GM11168 (cell line): ENCODE results near the gene FBLL1.
"Not testable (repeated sequence)": the region's sequence is repeated elsewhere in the genome, so short reads cannot be mapped to it uniquely, and the experiment has no call there.

Experiments used
- in situ Hi-C: fragments of 300-500 bp; cut with MboI; formaldehyde crosslinking; loops from one replicate; pipeline ENCODE4 v1.12.0; 2022; ENCODE audit warnings: low sequenced_read_pairs; ENCODE audit not compliant: unreplicated experiment

FBLL1 gene

GRCh38 chr5:168550656-168551055 lies 21.6 kb downstream of the FBLL1 start:
- in situ Hi-C loops: no loop called here

- in situ Hi-C loops: no loop called here
Observed at GRCh38 chr5:168552146-168552545, 23.0 kb downstream of the FBLL1 start.

DNA sequence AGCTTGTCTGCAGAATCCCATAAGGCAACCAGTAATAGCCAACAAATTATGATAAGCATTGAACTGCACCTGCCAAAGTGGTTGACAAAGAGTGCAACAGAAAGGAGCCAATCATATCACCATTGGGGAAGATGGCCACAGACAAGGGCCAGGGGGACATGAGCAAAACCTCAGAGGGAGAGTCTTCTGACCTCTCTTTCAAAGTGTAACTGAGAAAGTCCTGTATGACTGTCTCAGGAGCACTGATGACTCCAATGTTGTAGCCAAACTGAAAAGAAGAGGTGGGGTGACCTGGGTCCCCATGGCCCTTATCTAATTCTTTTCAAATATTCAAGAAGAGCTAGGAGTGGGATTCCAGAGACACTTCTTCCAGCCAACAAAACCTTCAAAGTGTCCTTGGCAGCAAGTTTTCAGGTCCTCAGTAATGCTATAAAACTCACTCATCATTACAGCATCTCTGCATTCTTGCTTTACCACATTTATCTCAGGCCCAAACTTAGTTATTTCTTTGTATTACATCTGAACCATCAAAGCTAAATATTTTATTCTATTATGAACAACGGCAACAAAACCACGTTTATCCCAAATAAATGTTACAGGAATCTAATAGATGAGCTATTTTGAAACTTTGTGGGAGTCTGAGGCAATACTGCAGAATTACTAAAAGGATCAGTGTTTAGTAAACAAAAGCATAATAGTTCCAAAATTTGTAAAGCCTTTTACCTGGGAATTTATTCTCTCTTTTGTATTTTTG lies 24.4 kb downstream of the FBLL1 start:
- in situ Hi-C loops: no loop called here

- in situ Hi-C loops: no loop called here
Observed at GRCh38 chr5:168557389-168557788, 28.3 kb downstream of the FBLL1 start.

- in situ Hi-C loops: no loop called here
Observed at GRCh38 chr5:168562279-168562678, 33.2 kb downstream of the FBLL1 start.

DNA sequence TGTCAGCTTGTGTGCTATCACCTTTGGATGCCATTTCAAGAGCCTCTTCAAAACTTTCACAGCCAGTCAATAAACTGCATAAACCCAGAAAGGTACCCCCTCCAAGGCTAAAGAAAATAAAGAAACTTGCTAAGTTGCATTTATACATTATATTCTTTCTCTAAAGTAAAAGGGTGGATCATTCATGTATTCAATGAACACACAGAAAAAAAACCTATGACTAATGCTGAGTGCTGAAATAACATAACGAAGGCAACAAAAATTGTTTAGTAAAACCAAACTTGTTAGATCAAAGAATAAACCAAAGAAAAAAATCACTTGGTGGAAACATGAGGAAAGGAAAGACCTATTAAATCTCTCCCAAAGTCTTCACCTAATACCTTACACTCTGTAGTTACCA lies 34.9 kb downstream of the FBLL1 start:
- in situ Hi-C loops: no loop called here

GRCh38 chr5:168568738-168569137 lies 39.6 kb downstream of the FBLL1 start:
- in situ Hi-C loops: no loop called here

DNA sequence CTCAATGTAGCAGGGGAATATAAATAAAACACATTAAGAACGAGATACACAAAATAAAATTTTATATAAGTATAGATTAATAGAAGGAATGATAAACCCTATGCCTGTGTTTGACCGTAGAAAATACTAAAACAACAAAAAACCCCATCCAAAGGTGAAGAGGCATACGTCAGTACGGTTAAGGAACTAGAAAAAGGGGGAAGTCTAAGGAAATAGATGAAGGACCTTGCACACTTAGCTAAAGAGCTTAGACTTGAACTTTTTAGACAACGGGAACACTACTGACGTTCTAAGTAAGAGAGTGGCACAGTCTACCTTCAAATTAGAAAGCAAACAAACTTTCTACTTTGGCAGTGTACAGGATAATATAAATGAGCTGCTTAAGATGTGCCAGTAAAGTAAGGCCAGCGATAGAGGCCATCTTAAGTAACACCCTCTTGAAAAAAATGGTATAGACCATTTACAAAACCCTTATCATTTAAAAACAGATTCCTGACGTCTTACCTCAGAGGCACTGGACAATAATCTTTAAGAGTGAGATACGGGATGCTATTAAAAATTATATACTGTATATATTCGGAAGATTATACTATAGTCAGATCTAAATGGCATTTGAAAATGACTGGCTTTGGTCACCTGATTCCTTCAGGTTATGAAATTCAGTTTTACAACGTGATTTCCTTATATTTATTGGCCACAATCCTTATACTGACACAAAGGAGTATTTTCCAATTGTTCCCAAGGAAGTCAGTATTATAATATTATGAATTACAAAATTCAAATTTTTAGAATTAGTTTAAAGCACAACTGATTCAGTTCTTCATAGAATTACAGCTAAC lies 41.6 kb downstream of the FBLL1 start:
- in situ Hi-C loops: no loop called here

- in situ Hi-C loops: not testable (repeated sequence)
Observed at GRCh38 chr5:168573663-168574062, 44.6 kb downstream of the FBLL1 start.

GRCh38 chr5:168574156-168574555 lies 45.1 kb downstream of the FBLL1 start:
- in situ Hi-C loops: not testable (repeated sequence)

DNA sequence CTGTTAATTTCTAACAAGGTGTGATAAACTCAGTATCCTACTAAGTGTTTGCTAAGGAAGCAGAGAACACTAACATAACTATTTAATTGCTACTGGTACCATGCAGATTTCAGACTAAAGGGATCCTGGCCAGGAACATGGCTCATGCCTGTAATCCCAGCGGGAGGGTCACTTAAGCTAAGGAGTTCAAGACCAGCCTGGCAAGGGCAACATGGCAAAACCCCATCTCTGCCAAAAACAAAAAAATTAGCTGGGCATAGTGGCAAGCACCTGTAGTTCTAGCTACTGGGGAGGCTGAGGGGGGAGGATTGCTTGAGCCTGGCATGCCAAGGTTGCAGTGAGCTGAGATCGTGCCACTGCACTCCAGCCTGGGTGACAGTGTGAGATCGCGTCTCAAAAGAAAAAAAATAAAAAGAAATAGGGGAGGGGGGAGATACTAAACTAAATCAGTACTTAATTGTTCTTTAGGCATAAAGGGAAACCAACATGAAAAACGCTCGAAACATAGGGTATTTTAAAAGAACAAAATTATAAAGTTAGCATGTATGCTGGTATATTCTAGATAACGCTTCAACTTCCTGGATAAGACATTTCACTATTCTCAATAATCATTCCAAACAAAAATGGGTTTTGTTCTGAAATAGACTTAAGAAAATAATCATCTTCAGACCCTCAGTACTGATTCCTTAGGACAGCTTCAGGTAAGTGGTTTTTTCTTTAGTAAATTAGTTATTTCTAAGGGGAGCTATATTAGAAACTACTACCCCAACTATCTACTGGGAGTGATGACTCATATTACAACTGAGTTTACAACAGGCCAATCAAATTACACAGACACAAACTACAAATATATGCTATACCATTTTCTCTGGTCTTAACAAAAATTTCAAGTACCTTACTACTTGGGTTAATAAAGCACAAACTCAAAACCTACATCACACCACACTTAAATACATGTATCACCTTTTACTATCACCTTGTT lies 46.6 kb downstream of the FBLL1 start:
- in situ Hi-C loops: no loop called here

- in situ Hi-C loops: no loop called here
Observed at GRCh38 chr5:168578006-168578405, 48.9 kb downstream of the FBLL1 start.

DNA sequence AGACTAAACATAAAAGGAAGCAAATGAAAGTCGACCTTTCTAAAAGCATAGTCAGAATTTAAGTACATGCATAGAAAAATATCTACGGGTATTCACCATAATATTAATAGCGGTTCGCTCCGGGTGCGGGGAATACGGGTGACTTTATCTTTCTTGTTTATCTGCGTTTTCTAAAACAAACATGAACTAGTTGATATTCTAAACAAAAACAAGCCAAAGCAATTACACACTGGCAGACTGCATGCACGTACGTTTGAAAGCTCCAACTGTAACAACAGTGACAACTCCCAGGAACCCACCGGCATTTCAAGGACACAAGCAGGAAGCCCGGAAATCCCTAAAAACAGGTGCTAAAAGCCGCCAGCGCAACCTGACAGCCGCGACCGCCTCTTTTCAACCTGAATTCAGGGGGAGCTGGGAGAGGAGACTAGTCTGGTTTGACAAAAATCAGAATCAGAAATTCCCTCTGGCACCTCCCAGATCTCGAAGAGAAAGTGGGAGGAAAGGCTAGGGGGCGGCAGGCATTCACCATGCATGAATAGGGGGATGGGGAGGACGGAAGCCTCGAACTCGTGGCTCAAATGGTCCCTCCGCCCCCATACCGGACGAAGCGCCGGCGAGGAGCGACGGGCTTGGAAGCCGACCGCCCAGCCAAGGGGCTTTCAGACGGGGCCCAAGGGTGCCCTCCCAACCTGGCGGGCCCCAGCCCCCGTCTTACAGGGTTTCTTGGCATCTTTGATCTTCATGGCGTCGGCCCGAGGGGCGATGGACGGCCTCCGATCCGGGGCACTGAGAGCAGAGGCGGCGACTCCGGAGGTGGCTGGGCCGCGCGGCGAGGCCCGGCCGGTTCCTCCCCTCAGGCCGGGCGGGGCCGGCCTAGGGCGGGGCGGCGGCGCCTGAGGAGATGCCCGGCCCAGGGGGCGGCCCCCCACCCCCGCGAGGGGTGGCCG lies 49.7 kb downstream of the FBLL1 start, which contains the start of gene PANK3:
Gene PANK3 (minus strand): TSS at position 831 of the 950 bp plus-strand sequence. CDS start 85 bp downstream, at position 746.
- in situ Hi-C loops: no loop called here

- in situ Hi-C loops: no loop called here
Observed at GRCh38 chr5:168579488-168580226, 50.6 kb downstream of the FBLL1 start.

DNA sequence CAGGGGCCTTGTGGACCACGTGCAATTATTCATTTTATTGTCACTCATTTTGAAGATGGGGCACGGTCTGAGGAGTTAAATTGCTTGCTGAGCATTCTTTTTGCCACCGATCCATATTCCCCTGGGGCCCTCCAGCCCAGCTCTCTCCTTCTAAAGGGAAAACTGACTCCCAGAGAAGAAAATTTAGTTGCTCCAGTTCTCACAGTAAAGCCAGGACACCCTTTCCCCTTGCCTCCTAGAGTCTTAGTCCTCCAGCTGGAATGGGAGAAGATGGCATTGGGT lies 51.1 kb downstream of the FBLL1 start:
- in situ Hi-C loops: no loop called here
